Neural crest cell (in vitro differentiated cells): ENCODE measurements around the gene PALD1. TPM values are rescaled to one million over a fixed set of nuclear protein-coding genes. Genes with fewer than 3 reads are reported as not detected.

Experiments used
- DNase-seq: peaks from one replicate; pipeline ENCODE4 v3.0.0; 2021; ENCODE audit warnings: low read depth, mixed read lengths, low spot score
- H3K27ac Mint-ChIP-seq: one replicate; pipeline ENCODE4 v1.8.0; 2021; ENCODE audit warnings: mild to moderate bottlenecking, mixed read lengths; ENCODE audit not compliant: unreplicated experiment
- H3K27me3 Mint-ChIP-seq: 2 replicates; pipeline ENCODE4 v1.8.0; 2021; ENCODE audit warnings: low read depth, mild to moderate bottlenecking, mixed read lengths
- H3K36me3 Mint-ChIP-seq: 2 replicates; pipeline ENCODE4 v1.8.0; 2021; ENCODE audit warnings: low read depth, mild to moderate bottlenecking, mixed read lengths
- H3K4me1 Mint-ChIP-seq: 2 replicates; pipeline ENCODE4 v1.8.0; 2021; ENCODE audit warnings: mixed read lengths
- H3K4me3 Mint-ChIP-seq: one replicate; pipeline ENCODE4 v1.8.0; 2021; ENCODE audit warnings: mild to moderate bottlenecking, mixed read lengths
- H3K9me3 Mint-ChIP-seq: 2 replicates; pipeline ENCODE4 v1.8.0; 2021; ENCODE audit warnings: mixed read lengths
- total RNA-seq: library from RNA; stranded (reverse); gene quantifications from 2 replicates; pipeline ENCODE4 v1.2.1, GENCODE V29; 2021
- TF ChIP-seq, protein P1 (sequence below): fragments of 200-600 bp; sonication (generic); conservative IDR thresholded peaks from 2 replicates; pipeline ENCODE4 v1.5.0; 2021; ENCODE audit warnings: antibody characterized with exemption, mild to moderate bottlenecking

Gene PALD1
- total RNA-seq, 1 donor from 2014 or later, result 14.3 TPM

- TF ChIP-seq, protein P1, sequence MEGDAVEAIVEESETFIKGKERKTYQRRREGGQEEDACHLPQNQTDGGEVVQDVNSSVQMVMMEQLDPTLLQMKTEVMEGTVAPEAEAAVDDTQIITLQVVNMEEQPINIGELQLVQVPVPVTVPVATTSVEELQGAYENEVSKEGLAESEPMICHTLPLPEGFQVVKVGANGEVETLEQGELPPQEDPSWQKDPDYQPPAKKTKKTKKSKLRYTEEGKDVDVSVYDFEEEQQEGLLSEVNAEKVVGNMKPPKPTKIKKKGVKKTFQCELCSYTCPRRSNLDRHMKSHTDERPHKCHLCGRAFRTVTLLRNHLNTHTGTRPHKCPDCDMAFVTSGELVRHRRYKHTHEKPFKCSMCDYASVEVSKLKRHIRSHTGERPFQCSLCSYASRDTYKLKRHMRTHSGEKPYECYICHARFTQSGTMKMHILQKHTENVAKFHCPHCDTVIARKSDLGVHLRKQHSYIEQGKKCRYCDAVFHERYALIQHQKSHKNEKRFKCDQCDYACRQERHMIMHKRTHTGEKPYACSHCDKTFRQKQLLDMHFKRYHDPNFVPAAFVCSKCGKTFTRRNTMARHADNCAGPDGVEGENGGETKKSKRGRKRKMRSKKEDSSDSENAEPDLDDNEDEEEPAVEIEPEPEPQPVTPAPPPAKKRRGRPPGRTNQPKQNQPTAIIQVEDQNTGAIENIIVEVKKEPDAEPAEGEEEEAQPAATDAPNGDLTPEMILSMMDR, result no peak
- Mint-ChIP-seq H3K27ac (no peak overlapping the region), H3K36me3 (no peaks in the 10 kb centered on the region), H3K27me3 (no peaks in the 10 kb centered on the region), H3K4me3 (no peak overlapping the region), H3K9me3 (no peaks in the 10 kb centered on the region), H3K4me1 (peaks cover 14% of the 10 kb centered on the region)
- DNase-seq, result no peak
These were observed 56.9 kb downstream of the PALD1 start for GRCh38 chr10:70535451-70535850.

DNA sequence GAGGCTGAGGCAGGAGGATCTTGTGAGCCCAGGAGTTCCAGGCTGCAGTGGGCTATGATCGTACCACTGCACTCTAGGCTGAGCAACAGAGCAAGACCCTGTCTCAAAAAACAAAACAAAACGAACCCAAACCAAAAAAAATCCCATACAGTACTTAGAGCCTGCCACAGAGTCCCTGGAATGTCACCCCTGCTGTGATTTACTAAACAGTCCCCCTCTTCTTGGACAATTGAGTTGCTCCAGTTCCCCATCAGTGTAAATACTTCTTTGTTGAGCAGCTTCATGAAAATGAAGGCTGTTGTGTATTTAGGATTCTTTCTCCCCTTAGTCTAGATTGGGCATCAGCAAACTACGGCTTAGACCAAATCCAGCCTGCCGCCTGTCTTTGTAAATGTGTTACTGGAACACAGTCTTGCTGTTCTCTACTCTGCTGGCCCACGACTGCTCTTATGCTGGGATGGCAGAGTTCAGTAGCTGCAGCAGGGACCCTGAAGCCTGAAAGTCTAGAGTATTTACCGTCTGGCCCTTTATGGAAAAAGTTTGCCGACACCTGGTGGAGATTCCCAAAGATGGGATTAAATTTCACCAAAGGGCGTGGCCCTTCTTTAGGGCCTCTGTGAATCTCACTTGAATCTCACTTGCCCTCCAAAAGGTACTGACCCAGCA lies 57.8 kb downstream of the PALD1 start:
- peaks cover 10% of the 10 kb centered on the region for H3K4me1 Mint-ChIP-seq
- no peak overlapping the region for H3K4me3 Mint-ChIP-seq
- no peaks in the 10 kb centered on the region for H3K36me3 Mint-ChIP-seq
- TF ChIP-seq, protein P1, result peak; percentile 17
- DNase-seq, result no peak
- H3K27ac Mint-ChIP-seq, result no peak overlapping the region
- no peaks in the 10 kb centered on the region for H3K9me3 Mint-ChIP-seq
- H3K27me3 Mint-ChIP-seq, result no peaks in the 10 kb centered on the region

DNA sequence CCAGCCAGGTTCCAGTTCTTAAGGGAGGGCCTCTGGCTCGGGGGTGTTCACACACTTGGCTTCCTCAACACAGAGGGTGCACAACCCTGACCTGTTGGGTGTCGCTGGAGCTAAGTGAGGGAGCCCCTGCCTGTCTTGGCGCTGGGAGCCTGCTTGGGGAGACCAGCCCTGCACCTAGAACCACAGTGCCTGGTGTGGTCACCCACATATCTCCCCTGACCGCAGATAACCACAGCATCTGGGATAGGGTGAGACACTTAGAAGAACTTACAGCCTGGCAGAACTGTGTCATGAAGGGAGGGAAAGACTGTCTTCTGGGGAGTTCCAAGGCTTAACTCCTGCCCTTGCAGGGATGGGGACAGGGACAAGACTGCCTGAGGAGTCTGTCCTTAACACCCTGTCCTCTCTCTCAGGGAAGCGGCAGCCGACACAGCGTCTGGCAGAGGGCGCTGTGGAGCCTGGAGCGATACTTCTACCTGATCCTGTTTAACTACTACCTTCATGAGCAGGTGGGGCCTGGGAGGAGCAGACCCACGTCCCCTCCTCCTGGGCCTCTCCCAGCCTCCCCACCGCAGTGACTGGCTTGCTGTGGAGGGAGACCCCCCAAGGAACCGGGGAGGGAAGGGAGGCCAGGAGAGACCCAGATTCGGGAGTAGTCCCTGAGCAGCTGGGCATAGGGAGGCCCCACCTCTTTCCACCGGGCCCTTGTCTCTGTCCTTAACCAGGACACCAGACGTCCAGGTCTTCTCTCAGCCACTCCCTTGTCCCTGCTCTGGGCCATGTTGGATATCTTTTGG lies 59.0 kb downstream of the PALD1 start:
- DNase-seq, result peak; percentile 24
- H3K27me3 Mint-ChIP-seq, result no peaks in the 10 kb centered on the region
- no peak overlapping the region for H3K4me3 Mint-ChIP-seq

GRCh38 chr10:70538195-70538520 lies 59.6 kb downstream of the PALD1 start:
- Mint-ChIP-seq H3K36me3 (no peaks in the 10 kb centered on the region), H3K27me3 (no peaks in the 10 kb centered on the region)
- TF ChIP-seq, protein P1, result no peak

More for the DNA sequence above, 59.0 kb downstream of the PALD1 start:
- Mint-ChIP-seq H3K4me1 (peaks cover 10% of the 10 kb centered on the region), H3K27ac (no peak overlapping the region), H3K36me3 (no peaks in the 10 kb centered on the region), H3K9me3 (no peaks in the 10 kb centered on the region)
- TF ChIP-seq, protein P1, result peak; percentile 59

DNA sequence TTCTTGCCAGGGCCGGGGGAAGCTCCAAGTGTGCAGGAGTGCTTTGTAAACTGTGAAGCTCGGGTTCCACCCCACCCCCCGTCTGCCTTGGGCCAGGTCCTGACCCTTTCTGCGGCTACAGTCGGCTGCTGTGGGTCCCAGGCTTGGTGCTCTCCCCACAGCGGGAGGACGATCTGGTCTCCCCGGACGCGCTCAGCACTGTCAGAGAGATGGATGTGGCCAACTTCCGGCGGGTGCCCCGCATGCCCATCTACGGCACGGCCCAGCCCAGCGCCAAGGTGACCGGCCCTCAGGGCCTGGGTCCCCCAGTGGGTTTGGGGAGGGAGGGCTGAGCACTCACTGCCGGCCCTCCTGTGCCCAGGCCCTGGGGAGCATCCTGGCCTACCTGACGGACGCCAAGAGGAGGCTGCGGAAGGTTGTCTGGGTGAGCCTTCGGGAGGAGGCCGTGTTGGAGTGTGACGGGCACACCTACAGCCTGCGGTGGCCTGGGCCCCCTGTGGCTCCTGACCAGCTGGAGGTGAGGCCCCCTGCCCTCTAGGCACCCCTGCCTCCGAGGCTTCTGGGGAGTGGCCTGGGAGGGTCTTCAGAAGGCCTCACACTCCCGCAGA lies 60.3 kb downstream of the PALD1 start:
- TF ChIP-seq, protein P1, result no peak
- Mint-ChIP-seq H3K27me3 (no peaks in the 10 kb centered on the region), H3K36me3 (no peaks in the 10 kb centered on the region), H3K4me3 (no peak overlapping the region), H3K27ac (no peak overlapping the region), H3K9me3 (no peaks in the 10 kb centered on the region), H3K4me1 (peaks cover 11% of the 10 kb centered on the region)
- no peak for DNase-seq

More at GRCh38 chr10:70538195-70538520, 59.6 kb downstream of the PALD1 start:
- no peak overlapping the region for H3K4me3 Mint-ChIP-seq
- peaks cover 10% of the 10 kb centered on the region for H3K4me1 Mint-ChIP-seq
- no peaks in the 10 kb centered on the region for H3K9me3 Mint-ChIP-seq
- no peak overlapping the region for H3K27ac Mint-ChIP-seq
- DNase-seq, result no peak
